ENCODE results near the gene GRPEL1.
A peak's percentile ranks its signal among the peaks of the same experiment; 100 is the strongest.

Gene GRPEL1

GRCh38 chr4:7042503-7043283 is 25.2 kb downstream of the GRPEL1 start:
- TF ChIP-seq CTCF (conservative IDR thresholded peaks at IDR 0.05): peak; percentile 88
- peak overlapping the region; percentile 88 for H3K27ac ChIP-seq

GRCh38 chr4:7041801-7042502 is 25.9 kb downstream of the GRPEL1 start:
- H3K27ac ChIP-seq: peak overlapping the region; percentile 46
- no peak for TF ChIP-seq CTCF (conservative IDR thresholded peaks at IDR 0.05)

GRCh38 chr4:7041246-7041645 is 26.6 kb downstream of the GRPEL1 start:
- no peak for TF ChIP-seq CTCF (conservative IDR thresholded peaks at IDR 0.05)
- peak overlapping the region; percentile 46; the same call in 1 of the 2 replicates for H3K27ac ChIP-seq

GRCh38 chr4:7040765-7041164 is 27.1 kb downstream of the GRPEL1 start:
- no peak for TF ChIP-seq CTCF (conservative IDR thresholded peaks at IDR 0.05)

GRCh38 chr4:7037425-7037824 is 30.4 kb downstream of the GRPEL1 start:
- TF ChIP-seq CTCF (conservative IDR thresholded peaks at IDR 0.05): peak; percentile 29; the same call in 1 of the 2 replicates
- H3K27ac ChIP-seq: no peak overlapping the region

More at GRCh38 chr4:7040765-7041164, 27.1 kb downstream of the GRPEL1 start:
- no peak overlapping the region for H3K27ac ChIP-seq

GRCh38 chr4:7034262-7035081 is 33.4 kb downstream of the GRPEL1 start:
- H3K27ac ChIP-seq: peak overlapping the region; percentile 71
- TF ChIP-seq CTCF (conservative IDR thresholded peaks at IDR 0.05): 0 out of 2 replicates have a peak, but pooled peaks have one; percentile 7

- no peak for TF ChIP-seq CTCF (conservative IDR thresholded peaks at IDR 0.05)
- H3K27ac ChIP-seq: no peak overlapping the region; the same call in 1 of the 2 replicates
These were observed 35.3 kb downstream of the GRPEL1 start for GRCh38 chr4:7032596-7032995.
